ENCODE data around the gene RMDN2.

DNA sequence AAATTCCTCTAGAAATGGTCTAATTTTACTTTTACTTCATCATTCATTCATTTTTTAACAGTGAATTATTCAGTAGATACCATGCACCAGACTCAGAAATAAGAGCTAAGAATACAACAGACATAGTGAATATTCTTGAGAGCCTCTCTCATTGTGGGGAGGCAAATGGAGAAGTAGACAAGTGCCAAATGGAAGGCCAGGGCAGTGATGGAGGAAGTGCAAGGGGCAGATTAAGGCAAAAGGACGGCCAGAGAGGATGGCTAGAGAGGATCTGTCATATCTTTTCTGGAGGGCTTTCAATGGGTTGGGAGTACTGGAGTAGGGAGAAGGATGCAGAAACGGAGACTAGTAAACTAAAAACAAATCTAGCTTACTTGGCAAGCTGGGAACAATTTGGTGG, 19.0 kb upstream of the RMDN2 start:
- TF ChIP-seq POLR2A (IDR thresholded peaks at IDR 0.05; ENCODE audit: low read length) (no peak), GATA1 (IDR thresholded peaks at IDR 0.05; ENCODE audit: low read depth, low read length) (no peak)
